GM08714 (cell line): Measurements from ENCODE around the gene OSCAR.

ENCODE experiments used
- H3K4me3 ChIP-seq: fragments of 200-500 bp; sonication (Bioruptor generic); 2 replicates; pipeline ENCODE4 v1.5.1; 2014; ENCODE audit warnings: mild to moderate bottlenecking, low read length, inconsistent platforms
- ZNF274 ChIP-seq: IDR thresholded peaks from 2 replicates; pipeline ENCODE4 v1.6.1; 2012; ENCODE audit warnings: mild to moderate bottlenecking, low read depth, low read length

Gene OSCAR

GRCh38 chr19:54077334-54077733, 23.3 kb downstream of the OSCAR start:
- no peak for TF ChIP-seq ZNF274
- no peak overlapping the region for H3K4me3 ChIP-seq

- TF ChIP-seq ZNF274 = no peak
- no peak overlapping the region for H3K4me3 ChIP-seq
Measured at GRCh38 chr19:54074851-54075250, 25.8 kb downstream of the OSCAR start.

- no peak overlapping the region for H3K4me3 ChIP-seq
- TF ChIP-seq ZNF274 = no peak
Measured at GRCh38 chr19:54073829-54074228, 26.8 kb downstream of the OSCAR start.

GRCh38 chr19:54069470-54069869, 31.1 kb downstream of the OSCAR start:
- no peak for TF ChIP-seq ZNF274
- H3K4me3 ChIP-seq = no peak overlapping the region

- no peak for TF ChIP-seq ZNF274
- no peak within 1 kb of the TSS for H3K4me3 ChIP-seq
Measured at GRCh38 chr19:54063350-54064116, 37.1 kb downstream of the OSCAR start, which contains the start of gene VSTM1. Gene VSTM1, minus strand, starts transcription at chr19:54063897. Its CDS starts 120 bp downstream, at chr19:54063777.

GRCh38 chr19:54062643-54063042, 38.0 kb downstream of the OSCAR start:
- no peak for TF ChIP-seq ZNF274
- no peak overlapping the region for H3K4me3 ChIP-seq

GRCh38 chr19:54047616-54048015, 53.0 kb downstream of the OSCAR start:
- TF ChIP-seq ZNF274 = no peak
- H3K4me3 ChIP-seq = no peak overlapping the region

- no peak overlapping the region for H3K4me3 ChIP-seq
- TF ChIP-seq ZNF274 = no peak
Measured at GRCh38 chr19:54045771-54046170, 54.8 kb downstream of the OSCAR start.
